HG02885 (cell line): ENCODE data around the gene SP6.
A peak's percentile ranks its signal among the peaks of the same experiment; 100 is the strongest.

Experiments used
- ATAC-seq: cut with Tn5 transposase; IDR thresholded peaks from one replicate; pipeline ENCODE4 v1.9.1; 2021; ENCODE audit warnings: mild to moderate bottlenecking; ENCODE audit not compliant: unreplicated experiment, poor library complexity

The SP6 gene

GRCh38 chr17:47839071-47839470 is 11.9 kb downstream of the SP6 start:
- no peak for ATAC-seq

- no peak for ATAC-seq
Observed at GRCh38 chr17:47838636-47839035, 12.3 kb downstream of the SP6 start.

GRCh38 chr17:47837401-47838039 is 13.4 kb downstream of the SP6 start:
- ATAC-seq = no peak

GRCh38 chr17:47836601-47837000 is 14.4 kb downstream of the SP6 start:
- ATAC-seq = no peak

- no peak for ATAC-seq
Observed at GRCh38 chr17:47834756-47835155, 16.2 kb downstream of the SP6 start.

- ATAC-seq = peak; percentile 7
Observed at GRCh38 chr17:47831934-47832327, 19.0 kb downstream of the SP6 start.

- peak; percentile 91 for ATAC-seq
Observed at GRCh38 chr17:47831003-47831933, 19.7 kb downstream of the SP6 start, which contains the start of the genes LRRC46 and MRPL10. TSS of gene LRRC46 (plus strand) at chr17:47831670. CDS start at chr17:47831990, 320 bp downstream. TSS of gene MRPL10 (minus strand) at chr17:47831541. CDS start at chr17:47831511, 30 bp downstream.

- ATAC-seq = no peak
Observed at GRCh38 chr17:47830396-47831002, 20.5 kb downstream of the SP6 start.

- ATAC-seq = no peak
Observed at GRCh38 chr17:47829870-47830269, 21.1 kb downstream of the SP6 start.

GRCh38 chr17:47823519-47823918 is 27.4 kb downstream of the SP6 start:
- no peak for ATAC-seq

- no peak for ATAC-seq
Observed at GRCh38 chr17:47822785-47823184, 28.2 kb downstream of the SP6 start.

- peak; percentile 91 for ATAC-seq
Observed at GRCh38 chr17:47821424-47822391, 29.3 kb downstream of the SP6 start, which contains the start of gene OSBPL7. TSS of gene OSBPL7 (minus strand) at chr17:47821794. CDS start at chr17:47820278, 1,516 bp downstream.

- no peak for ATAC-seq
Observed at GRCh38 chr17:47821031-47821423, 29.9 kb downstream of the SP6 start.

- no peak for ATAC-seq
Observed at GRCh38 chr17:47820033-47820789, 30.8 kb downstream of the SP6 start.

- no peak for ATAC-seq
Observed at GRCh38 chr17:47819475-47819874, 31.5 kb downstream of the SP6 start.

GRCh38 chr17:47818002-47818695 is 32.8 kb downstream of the SP6 start:
- ATAC-seq = no peak

- ATAC-seq = no peak
Observed at GRCh38 chr17:47816947-47817346, 34.0 kb downstream of the SP6 start.

- no peak for ATAC-seq
Observed at GRCh38 chr17:47816111-47816735, 34.7 kb downstream of the SP6 start.
